Pons (tissue), 1 donor: ENCODE results near the gene FAM50A.
A peak's percentile ranks its signal among the peaks of the same experiment; 100 is the strongest.
"Not testable (repeated sequence)": the region's sequence is repeated elsewhere in the genome, so short reads cannot be mapped to it uniquely, and the experiment has no call there.

ENCODE experiments used
- DNase-seq: peaks from one replicate; pipeline ENCODE4 v3.0.0-alpha.2; 2016; ENCODE audit warnings: low spot score

Gene FAM50A, protein sequence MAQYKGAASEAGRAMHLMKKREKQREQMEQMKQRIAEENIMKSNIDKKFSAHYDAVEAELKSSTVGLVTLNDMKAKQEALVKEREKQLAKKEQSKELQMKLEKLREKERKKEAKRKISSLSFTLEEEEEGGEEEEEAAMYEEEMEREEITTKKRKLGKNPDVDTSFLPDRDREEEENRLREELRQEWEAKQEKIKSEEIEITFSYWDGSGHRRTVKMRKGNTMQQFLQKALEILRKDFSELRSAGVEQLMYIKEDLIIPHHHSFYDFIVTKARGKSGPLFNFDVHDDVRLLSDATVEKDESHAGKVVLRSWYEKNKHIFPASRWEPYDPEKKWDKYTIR

DNA sequence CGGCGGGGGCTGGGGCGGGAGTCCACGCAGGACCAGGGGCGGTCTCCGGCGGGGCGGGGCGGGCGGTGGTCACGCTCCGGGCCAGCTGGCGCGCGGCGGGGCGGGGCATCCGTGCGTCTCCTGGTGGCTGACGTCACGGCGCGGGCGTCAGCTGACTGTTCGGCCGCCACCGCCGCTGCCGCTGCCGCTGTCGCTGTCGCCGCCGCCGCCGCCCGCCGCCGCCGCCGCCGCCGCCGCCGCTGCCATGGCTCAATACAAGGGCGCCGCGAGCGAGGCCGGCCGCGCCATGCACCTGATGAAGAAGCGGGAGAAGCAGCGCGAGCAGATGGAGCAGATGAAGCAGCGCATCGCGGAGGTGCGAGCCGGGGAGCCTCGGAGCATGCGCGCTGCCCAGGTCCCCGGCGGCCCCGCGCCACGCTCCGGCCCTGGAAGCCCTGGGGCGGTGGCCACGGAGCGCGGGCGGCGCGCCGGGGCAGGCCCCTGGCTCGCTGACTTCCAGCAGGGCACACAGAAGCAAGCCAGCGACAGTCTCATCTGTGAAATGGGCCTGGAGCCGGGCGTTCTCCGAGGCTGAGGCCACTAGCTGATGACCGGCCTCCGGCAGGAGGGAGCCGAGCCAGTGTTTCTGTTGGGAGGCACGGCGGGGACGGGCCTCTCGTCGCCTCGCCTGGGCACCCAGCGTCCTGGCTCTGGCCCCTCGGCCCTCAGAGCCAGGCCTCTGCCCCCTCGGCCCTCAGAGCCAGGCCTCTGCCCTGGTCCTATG is at the start of gene FAM50A:
TSS of gene FAM50A (plus strand) at position 150 of the 763 bp plus-strand sequence. CDS start at position 245, 95 bp downstream.
- no peak for DNase-seq

DNA sequence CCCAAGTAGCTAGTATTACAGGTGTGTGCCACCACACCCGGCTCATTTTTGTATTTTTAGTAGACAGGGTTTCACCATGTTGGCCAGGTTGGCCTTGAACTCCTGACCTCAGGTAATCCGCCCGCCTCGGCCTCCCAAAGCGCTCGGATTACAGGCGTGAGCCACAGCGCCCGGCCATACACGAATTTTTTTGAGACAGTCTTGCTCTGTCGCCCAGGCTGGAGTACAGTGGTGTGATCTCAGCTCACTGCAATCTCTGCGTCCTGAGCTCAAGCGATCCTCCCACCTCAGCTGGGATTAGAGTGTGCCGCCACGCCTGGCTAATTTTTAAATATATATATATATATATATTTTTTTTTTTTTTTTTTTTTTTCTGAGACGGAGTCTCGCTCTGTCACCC is 47.6 kb upstream of the FAM50A start:
- DNase-seq = not testable (repeated sequence)

DNA sequence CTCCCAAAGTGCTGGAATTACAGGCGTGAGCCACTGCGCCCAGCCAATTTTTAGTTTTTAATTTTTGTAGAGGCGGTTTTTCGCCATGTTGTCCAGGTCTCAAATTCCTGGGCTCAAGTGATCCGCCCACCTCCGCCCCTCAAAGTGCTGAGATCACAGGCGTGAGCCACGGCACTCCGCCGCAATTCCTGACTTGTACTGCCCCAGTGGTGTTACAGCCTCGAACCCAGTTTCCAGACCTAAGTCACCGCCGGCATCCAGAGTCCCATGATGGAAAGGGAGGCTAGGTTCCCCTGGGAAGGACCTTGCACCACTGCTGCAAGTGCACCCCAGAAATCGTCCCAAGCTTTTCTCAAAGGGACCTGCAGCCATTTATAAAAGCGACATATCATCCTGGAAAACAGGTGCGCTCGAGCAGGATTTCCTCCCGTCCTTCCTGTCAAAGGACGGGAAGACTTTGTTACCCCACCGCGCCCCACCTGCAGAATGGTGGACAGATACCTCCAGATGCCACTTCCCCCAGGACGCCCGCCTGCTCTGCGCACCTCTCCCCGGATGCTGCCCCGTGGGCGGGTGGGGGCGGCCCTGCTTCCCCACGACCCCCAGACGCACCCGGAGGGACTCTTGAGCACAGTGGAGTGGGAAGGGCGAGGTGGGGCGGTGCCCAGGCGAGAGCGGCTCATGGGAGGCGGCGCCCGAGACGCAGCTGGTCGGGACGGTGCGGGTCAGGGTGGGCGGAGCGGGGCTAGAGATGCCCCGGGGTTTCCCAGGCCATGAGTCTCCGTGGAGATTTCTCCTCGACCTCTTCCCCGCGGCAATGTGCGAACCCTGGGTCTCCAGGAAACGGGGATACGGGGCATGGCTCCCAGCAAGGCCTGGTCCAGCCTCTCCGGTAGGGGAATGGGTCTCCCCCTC is 46.7 kb upstream of the FAM50A start:
- peak; percentile 26 for DNase-seq

DNA sequence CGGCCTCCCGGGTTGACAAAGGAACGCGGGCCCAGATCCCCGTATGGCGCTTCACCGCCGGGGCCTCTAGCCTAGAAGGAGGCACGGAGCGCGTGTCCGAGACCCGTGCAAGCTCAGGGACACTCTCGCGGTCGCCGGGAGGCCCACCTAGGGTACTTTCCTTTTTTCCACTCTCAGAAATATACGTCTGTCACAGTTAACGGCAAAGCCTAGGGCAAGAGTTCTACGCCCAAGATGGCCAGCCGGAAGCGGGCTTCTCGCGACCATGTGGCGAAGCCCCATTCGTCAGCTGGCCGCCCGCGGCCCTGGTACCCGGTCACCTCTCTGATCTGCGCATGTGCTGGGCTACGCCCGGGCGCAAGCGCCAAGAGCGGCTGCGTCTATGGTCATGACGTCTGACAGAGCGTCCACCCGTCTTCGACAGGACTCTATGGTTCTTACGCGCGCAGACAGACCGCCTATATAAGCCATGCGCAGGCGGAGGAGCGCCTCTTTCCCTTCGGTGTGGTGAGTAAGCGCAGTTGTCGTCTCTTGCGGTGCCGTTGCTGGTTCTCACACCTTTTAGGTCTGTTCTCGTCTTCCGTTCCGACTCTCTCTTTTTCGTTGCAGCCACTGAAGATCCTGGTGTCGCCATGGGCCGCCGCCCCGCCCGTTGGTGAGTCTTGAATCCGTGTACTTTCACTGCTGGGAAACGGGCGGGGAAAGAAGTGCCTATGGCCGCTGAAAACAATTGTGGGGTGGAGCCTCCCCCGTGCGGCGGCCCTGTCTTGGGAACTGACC is 45.9 kb upstream of the FAM50A start, which contains the start of gene RPL10:
TSS of gene RPL10 (plus strand) at position 490 of the 780 bp plus-strand sequence. CDS start at position 633, 143 bp downstream.
- peak; percentile 95 for DNase-seq

DNA sequence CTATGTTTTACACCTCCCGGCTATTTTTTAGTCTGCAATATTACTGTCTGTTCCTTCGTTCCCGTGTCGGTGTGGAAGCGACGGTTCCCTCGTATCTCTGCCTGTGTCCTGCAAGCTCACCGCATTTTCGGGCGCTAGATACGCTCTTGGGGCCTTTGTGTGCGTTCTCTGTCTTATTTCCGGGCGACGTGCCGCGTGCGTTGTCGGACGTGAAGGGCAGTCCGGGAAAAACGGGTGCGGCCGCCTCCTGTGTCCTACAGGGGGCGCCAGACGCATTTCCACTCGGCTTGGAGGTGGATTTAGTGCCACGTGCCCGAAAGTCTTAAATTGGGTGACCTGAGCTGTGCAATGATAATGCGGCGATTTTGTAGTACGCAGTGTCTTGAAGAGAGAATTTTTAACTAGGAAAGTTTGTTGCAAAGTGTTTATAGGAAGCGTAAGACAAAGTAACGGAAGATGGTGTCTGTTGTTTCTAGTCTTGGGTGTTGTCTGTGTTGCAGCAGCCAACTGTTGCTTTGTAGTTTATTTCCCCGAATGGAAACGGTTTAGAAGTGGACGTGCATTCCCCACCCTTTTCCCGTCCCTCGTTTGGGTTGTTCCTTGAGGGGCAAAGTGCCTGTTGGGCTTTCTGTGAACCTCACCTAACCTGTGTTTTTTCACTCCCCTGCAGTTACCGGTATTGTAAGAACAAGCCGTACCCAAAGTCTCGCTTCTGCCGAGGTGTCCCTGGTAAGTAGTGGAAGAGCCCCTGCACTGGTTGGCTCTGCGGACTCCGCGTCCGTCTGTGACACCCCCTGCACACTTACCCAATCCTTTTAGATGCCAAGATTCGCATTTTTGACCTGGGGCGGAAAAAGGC is 45.0 kb upstream of the FAM50A start:
- peak; percentile 78 for DNase-seq

DNA sequence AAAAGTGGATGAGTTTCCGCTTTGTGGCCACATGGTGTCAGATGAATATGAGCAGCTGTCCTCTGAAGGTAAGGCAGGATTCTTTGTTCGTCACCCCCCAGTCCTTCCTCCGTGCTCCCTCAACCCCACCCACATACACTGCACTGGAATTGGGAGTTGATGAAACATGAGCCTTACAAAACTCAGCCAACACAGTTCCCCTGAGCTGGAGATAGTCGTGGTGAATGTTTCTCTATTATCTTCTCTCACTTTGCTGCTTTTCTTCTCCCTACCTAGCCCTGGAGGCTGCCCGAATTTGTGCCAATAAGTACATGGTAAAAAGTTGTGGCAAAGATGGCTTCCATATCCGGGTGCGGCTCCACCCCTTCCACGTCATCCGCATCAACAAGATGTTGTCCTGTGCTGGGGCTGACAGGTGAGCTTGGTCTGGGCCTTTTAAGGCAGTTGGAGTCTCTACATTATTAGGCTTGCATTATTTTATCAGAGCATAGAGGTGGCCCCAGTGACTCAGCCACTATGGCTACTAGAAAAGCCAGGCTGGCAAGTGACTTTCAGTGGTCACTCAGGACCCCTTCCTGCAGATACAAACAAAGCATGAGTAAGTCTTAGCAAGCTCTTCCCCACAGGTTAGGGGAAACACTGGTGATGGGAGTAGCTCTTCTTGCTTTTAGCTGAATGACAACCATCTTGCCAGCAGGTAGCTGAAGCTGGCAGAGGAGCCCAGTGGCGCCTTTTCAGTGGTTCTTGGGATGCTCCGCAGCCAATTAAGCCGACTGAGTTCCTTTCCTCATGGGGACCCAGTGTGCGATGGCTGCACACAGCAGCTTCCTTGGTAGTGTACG is 44.2 kb upstream of the FAM50A start:
- DNase-seq = no peak

DNA sequence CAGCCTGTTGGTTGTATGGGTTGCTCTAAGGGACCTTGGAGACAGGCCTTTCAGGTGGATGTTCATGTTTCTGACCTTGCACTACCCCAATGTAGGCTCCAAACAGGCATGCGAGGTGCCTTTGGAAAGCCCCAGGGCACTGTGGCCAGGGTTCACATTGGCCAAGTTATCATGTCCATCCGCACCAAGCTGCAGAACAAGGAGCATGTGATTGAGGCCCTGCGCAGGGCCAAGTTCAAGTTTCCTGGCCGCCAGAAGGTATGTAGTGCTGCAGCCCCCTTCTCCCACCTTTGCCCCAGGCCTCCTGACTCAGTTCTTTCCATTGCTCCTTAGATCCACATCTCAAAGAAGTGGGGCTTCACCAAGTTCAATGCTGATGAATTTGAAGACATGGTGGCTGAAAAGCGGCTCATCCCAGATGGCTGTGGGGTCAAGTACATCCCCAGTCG is 43.5 kb upstream of the FAM50A start:
- not testable (repeated sequence) for DNase-seq

DNA sequence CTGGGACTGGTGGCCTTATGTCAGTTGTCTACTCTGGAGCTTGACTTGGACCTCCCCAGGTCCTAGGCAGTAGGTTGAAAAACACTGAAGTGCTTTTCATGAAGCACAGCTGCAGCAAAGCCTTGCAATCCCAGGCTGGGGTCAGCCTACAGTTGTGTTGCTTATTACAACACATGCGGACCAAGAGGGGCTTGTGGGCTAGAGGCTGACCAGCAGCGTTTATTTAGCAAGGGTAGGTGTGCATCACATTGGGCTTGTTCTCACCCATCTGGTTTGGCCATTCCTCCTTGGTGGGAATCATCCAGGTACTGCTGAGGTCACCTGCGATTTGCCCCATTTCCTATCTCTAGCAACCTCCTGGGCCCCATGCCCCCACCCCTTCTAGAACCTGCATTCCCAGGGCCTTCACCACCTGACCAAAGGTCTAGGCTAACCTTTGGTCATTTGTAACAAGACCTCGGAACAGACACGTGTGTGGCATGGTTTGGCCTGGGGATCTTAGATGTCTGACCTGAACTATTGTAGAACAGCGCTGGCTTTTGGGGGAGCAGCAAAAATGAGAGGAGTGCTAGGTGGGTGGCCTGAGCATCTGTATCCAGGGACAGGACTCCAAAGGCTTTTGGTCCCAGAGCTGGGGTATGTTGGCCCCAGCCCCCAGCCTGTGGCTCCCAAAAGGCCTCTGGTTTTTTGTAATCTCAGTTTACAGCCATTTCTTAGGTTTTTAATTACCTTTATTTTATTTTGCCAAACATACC is 42.7 kb upstream of the FAM50A start:
- no peak for DNase-seq

DNA sequence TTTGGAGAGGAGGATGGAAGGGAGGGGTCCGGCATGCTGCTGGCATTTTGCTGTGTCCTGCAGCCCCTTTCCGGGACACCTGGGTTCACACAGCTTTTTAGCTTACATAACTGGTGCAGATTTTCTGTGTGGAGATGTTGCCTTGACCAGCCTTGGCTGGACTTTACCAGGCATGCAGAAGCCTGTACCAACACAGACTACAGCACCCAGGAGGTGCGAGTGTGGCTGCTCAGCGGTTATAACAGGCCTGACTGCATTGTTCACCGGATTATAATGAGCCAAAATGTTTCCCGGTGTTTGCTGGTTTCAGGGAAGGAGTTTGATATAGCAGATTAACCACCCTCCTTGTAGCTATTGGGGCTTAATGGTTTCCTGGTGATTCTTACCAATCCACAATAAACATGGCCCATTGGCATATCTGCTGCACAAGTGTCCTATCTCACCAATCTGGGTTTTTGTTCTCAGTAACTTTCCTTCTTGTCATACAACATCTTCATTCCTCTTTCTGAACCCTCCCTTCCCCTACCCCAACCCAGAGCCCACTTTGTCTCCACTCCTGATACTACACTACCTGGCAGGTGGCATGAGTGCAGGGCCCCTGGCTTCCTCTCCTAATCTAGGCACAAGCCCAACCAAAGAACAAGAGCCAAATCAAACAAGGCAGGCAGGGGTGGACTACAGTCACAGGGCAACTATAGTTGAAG is 41.9 kb upstream of the FAM50A start:
- no peak for DNase-seq

DNA sequence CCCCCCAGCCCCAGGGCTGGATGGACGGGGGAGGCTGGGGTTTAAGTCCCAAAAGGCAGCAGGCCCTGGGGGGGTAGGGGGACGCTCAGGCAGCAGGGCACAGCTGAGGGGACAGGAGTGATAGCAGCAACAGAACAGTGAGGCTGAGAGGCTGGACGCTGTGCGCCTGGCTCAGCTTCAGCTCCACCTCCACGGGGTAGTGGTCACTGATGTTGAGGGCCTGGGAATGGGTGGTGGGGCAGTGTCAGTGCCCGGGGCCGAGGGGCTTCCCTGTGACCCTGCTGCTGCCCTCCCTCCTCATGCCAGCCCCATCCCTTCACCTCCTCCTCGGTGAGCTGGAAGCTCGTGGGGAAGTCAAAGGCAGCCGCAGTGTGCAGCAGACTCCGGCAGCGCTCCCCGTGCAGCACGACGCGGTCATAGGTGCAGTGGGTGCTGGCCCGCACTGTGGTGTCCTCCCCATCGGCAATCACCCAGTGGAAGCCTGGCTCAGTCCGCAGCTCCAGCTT is 41.3 kb upstream of the FAM50A start:
- DNase-seq = no peak

DNA sequence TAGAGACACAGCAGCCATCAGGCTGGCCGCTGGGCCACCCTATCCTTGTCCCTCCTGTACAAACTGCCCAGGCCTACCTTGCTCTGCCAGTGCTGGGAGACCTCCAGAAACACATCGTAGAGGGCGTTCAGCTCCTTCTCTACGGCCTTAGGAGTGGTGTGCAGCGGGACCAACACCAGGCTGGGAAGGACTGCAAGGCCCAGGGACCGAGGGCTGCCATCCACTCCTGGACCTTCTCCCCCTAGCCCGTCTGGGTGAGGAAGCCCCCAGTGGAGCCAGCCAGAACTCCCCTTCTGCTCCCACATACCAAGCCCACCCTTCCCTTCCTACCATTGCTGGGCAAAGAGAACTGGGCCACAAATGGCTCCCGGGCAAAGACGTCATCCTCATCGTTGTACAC is 40.7 kb upstream of the FAM50A start:
- no peak for DNase-seq

DNA sequence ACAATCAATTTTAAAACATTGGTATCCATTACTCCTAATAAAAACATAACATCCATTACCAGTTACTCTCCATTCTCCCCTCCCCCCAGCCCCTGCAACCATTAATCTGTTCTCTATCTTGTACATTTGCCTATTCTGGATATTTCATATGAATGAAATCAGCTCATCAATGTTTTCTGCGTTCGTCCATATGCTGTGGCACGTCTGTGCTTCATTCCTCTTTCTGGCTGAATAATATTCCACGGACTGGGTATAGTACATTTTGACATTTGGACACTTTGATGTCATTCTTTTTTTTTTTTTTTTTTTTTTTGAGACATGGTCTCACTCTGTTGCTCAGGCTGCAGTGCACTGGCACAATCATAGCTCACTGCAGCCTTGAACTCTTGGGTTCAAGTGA is 40.1 kb upstream of the FAM50A start:
- no peak for DNase-seq

DNA sequence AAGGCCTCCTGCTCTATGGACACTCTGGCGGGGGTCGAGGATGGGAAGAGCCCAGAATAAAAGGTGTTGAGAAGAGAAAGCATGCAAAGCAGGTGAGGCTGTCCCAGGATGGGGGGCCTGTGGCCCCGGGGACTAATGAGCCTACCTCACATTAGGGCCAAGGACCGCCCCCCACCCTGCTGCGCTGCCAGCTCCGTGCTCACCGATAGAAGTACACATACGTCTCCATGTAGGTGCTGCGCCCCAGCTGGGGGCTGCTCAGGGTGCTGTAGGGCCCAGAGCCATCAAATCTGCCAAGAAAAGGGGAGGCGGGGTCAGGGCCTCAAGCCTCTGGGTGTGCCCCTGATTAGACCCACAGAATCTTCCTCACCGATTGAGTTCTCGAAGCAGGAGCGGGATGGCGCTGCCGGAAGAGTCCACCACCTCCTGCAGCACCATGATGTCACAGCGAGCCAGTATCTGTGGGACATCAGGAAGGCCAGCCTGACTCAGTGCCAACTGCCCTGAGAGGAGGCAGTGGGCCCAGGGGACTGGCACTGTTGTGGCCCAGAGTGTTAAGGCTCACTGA is 39.2 kb upstream of the FAM50A start:
- DNase-seq = no peak

DNA sequence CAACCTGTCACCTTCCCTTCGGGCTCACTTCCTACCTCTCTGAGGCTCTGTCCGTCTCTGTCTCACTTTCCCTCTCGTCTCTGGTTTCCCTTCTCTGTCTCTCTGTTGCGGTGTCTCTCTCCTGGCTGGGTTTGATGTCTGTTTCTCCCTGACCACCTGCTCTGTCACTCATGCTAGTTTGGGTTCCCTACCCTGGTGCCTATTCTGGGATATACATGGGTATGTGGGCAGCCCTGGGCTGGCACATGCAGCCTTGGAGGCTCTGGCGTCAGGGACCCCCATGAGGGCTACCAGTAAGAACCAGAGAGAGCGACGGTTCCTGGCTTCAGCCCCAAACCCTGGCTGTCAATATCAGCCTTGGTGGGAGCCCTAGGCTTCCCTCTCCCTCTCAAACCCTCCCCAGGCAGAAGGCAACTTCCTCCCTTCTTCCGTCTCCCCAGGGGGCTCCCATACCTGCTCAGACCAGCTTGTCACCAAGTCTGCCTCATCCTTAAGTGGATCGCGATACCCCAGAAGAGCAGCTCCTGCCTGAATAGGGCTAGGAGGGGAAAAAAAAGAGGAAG is 35.2 kb upstream of the FAM50A start:
- no peak for DNase-seq

DNA sequence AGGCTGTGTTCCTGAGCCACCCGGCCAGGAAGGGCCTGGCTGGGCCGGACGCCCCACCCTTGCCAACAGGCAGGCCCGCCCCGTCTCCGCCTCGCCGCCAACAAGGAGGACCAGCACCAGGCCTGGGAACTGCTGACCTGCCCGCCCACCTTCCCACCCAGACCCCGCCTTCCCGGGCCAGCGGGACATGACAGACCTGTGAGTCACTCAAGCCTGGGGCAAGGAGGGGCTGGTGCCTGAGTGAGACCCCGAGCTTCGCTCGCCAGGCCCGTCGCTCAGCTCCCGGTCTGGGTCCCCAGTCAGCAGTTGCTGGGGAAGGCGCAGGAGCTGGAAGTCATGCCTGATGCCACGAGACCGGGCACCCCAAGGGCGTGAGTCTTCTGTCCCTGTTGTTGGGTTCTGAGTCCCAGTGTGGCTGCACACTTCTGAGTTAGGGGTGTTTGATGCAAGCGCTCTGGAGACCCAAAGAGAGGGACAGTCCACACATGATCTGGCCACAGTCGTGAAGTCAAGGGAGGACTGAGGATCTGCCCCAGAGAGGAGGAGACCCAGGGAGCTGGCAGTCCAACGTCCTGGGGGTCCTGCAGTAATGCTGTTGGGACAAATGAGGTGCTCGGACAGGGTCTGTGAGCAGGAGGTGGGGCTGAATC is 34.6 kb upstream of the FAM50A start, which contains the start of gene DNASE1L1:
TSS of gene DNASE1L1 (minus strand) at position 33 of the 650 bp plus-strand sequence. CDS start 3,686 bp downstream, outside the sequence.
- peak; percentile 30 for DNase-seq

DNA sequence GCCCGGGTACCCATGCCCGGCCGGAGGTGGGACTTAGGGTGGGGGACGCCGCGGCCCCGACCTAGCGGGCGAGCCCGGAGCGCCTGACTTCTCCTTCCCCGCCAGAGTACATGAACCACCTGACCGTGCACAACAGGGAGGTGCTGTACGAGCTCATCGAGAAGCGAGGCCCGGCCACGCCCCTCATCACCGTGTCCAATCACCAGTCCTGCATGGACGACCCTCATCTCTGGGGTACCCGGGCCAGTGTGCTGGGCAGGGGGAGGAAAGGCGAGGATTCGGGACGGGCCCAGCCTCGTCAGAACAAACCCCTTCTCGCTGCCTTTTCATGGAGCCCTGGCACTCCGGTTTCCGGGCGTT is 32.0 kb upstream of the FAM50A start:
- DNase-seq = no peak
